ENCODE results near the gene GLDC. TPM values are rescaled to one million over a fixed set of nuclear protein-coding genes. Genes with fewer than 3 reads are reported as not detected.

GLDC gene
- total and polyA plus RNA-seq, 10 of the 15 experiments (the other 5 are each of a cell fraction or from before 2014, with no cell fraction given) = 33.1 to 165 (median 114) TPM

DNA sequence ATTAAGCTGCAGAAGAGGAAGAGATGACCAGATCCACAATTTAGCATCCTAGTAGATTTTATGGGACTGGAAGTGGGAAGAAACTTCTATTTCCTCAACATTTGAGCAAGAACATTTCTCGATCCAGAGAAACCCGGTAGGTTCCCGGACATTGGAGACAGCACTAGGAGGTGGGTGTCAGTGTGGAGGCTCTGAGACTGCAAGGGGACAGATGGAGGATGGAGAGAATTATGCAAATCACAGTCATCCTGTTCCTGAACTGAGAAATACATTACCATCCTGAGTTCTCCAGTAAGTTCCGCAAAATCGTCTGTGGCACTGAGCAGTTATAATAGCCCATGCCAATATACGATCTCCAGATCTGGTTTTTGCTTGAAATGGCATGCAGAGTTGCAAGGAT lies 25.6 kb downstream of the GLDC start:
- Histone ChIP-seq H3K9me3 (replicated peaks; ENCODE audit: control insufficient read depth, insufficient read depth, low read length) (no peaks in the 10 kb centered on the region), H3K4me2 (ENCODE audit: control insufficient read depth, insufficient read depth) (no peak overlapping the region; the same call in 1 of the 2 replicates), H3K4me3 (no peak overlapping the region), H3K79me2 (ENCODE audit: control insufficient read depth, insufficient read depth, low read length) (peaks cover 2% of the 10 kb centered on the region; the same call in 1 of the 2 replicates), H3K4me1 (ENCODE audit: control insufficient read depth, insufficient read depth, low read length) (peaks cover 31% of the 10 kb centered on the region), H3K27me3 (replicated peaks in 1 of 2; ENCODE audit: control insufficient read depth in 2 of 2, insufficient read depth in 2 of 2, low read length in 1 of 2) (no peaks in the 10 kb centered on the region), H3K27ac (ENCODE audit: control insufficient read depth, insufficient read depth) (no peak overlapping the region), H4K20me1 (ENCODE audit: control insufficient read depth, insufficient read depth) (no peaks in the 10 kb centered on the region), H2AFZ (ENCODE audit: control insufficient read depth, low read depth, low read length) (no peak overlapping the region), H3K9ac (ENCODE audit: control insufficient read depth, insufficient read depth, low read length) (no peak overlapping the region), H3K36me3 (ENCODE audit: control insufficient read depth in 2 of 2, insufficient read depth in 2 of 2, low read length in 1 of 2) (peaks cover 5 to 7% of the 10 kb centered on the region in 2 experiments; a peak in 3 of 4 replicates)
- FAIRE-seq (peak; percentile 80), ATAC-seq (no peak), DNase-seq (ENCODE audit: low read depth, low spot score) (no peak)
- ChIA-PET SMC1A (ENCODE audit: uncharacterized antibody, unreplicated experiment) (interaction anchor here (0.9 to 2.1 kb wide), 9 partner anchors 12 to 47 kb away, joined by 3 to 11 read pairs (median 4); no protein-coding TSS in a partner anchor), RAD21 (ENCODE audit: unreplicated experiment) (interaction anchor here (1.1 to 1.8 kb wide), 3 partner anchors 21 to 44 kb away, joined by 3 to 6 read pairs (median 3); no protein-coding TSS in a partner anchor), POLR2A (interaction anchor here (0.6 to 2.1 kb wide), 6 partner anchors 11 to 25 kb away, joined by 3 to 6 read pairs (median 3); no protein-coding TSS in a partner anchor), CTCF (interaction anchor here (0.7 to 1.5 kb wide), 2 partner anchors 35 to 49 kb away, joined by 3 to 4 read pairs; no protein-coding TSS in a partner anchor)
- no peak for TF ChIP-seq GATAD2B (conservative IDR thresholded peaks at IDR 0.05; ENCODE audit: low read depth)
- 79% methylated on average over 6 of the region's 6 CpGs for WGBS (ENCODE audit: insufficient coverage, insufficient replicate concordance, low lambda C conversion rate, missing lambda C conversion rate)
- BruUV-seq (replicated peaks) = no TSS peak
- intact Hi-C loops (cut with micrococcal nuclease; ENCODE audit: unreplicated experiment) = no loop called here
- in situ Hi-C loops (cut with MboI) = no loop called here

DNA sequence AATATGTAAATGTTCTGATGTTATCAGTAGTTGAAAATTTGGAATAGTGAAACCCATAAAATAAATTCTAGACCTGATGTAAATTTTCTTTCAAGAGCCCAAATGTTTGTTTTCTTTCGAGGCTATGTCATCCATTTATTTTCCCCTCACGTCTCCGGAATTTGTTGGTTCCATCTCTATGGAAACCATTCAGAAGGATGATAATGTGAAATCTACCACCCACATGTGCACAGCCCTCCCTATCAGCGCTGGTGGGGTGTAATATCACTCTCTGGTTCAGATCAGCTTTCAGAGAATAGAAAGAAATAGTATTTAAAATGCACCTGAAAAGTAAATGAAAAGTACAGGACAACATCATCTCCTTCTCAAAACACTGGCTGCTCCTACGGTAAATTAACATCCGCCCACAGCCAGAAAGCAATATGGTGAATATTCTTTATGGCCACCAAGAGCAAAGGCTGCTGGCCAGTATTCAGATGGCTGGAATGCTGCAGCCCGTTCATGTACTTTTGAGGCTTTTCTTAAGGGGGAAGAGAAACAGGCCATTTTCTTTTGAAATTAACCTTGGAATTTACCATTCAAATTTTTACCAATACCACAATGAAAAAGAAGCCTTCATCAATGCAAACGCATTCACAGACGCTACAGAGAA lies 28.5 kb downstream of the GLDC start:
- SMC1A ChIA-PET (ENCODE audit: uncharacterized antibody, unreplicated experiment) = interaction anchor here (0.7 to 1.2 kb wide), 5 partner anchors 16 to 353 kb away, joined by 3 to 4 read pairs (median 3); no protein-coding TSS in a partner anchor
- no peak for TF ChIP-seq MYB (IDR thresholded peaks at IDR 0.05; ENCODE audit: borderline replicate concordance, low read depth, low read length)
- no peak for TF ChIP-seq NBN (IDR thresholded peaks at IDR 0.05)
- TF ChIP-seq POLR2AphosphoS2 (IDR thresholded peaks at IDR 0.05; ENCODE audit: low read depth, low read length) = no peak
- TF ChIP-seq RB1 (IDR thresholded peaks at IDR 0.05; ENCODE audit: borderline replicate concordance) = no peak
- no peak for TF ChIP-seq BMI1 (IDR thresholded peaks at IDR 0.05; ENCODE audit: borderline replicate concordance)
- TF ChIP-seq, protein P1, sequence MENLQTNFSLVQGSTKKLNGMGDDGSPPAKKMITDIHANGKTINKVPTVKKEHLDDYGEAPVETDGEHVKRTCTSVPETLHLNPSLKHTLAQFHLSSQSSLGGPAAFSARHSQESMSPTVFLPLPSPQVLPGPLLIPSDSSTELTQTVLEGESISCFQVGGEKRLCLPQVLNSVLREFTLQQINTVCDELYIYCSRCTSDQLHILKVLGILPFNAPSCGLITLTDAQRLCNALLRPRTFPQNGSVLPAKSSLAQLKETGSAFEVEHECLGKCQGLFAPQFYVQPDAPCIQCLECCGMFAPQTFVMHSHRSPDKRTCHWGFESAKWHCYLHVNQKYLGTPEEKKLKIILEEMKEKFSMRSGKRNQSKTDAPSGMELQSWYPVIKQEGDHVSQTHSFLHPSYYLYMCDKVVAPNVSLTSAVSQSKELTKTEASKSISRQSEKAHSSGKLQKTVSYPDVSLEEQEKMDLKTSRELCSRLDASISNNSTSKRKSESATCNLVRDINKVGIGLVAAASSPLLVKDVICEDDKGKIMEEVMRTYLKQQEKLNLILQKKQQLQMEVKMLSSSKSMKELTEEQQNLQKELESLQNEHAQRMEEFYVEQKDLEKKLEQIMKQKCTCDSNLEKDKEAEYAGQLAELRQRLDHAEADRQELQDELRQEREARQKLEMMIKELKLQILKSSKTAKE (IDR thresholded peaks at IDR 0.05; ENCODE audit: low read depth, poor library complexity, severe bottlenecking) = no peak
- TF ChIP-seq, protein P2, sequence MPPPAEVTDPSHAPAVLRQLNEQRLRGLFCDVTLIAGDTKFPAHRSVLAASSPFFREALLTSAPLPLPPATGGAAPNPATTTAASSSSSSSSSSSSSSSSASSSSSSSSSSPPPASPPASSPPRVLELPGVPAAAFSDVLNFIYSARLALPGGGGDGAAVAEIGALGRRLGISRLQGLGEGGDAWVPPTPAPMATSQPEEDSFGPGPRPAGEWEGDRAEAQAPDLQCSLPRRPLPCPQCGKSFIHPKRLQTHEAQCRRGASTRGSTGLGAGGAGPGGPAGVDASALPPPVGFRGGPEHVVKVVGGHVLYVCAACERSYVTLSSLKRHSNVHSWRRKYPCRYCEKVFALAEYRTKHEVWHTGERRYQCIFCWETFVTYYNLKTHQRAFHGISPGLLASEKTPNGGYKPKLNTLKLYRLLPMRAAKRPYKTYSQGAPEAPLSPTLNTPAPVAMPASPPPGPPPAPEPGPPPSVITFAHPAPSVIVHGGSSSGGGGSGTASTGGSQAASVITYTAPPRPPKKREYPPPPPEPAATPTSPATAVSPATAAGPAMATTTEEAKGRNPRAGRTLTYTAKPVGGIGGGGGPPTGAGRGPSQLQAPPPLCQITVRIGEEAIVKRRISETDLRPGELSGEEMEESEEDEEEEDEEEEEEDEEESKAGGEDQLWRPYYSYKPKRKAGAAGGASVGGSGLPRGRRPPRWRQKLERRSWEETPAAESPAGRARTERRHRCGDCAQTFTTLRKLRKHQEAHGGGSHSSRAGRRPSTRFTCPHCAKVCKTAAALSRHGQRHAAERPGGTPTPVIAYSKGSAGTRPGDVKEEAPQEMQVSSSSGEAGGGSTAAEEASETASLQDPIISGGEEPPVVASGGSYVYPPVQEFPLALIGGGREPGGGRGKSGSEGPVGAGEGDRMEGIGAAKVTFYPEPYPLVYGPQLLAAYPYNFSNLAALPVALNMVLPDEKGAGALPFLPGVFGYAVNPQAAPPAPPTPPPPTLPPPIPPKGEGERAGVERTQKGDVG (CRISPR knock-in tag; IDR thresholded peaks at IDR 0.05) = no peak
- no peak for TF ChIP-seq TCF12 (IDR thresholded peaks at IDR 0.05; ENCODE audit: low read depth, low read length)
- TF ChIP-seq ZNF274 (IDR thresholded peaks at IDR 0.05; ENCODE audit: insufficient read depth, insufficient read length) = no peak
- Histone ChIP-seq H3K4me2 (ENCODE audit: control insufficient read depth, insufficient read depth) (no peak overlapping the region), H2AFZ (ENCODE audit: control insufficient read depth, low read depth, low read length) (no peak overlapping the region), H3K9ac (ENCODE audit: control insufficient read depth, insufficient read depth, low read length) (no peak overlapping the region), H3K9me3 (replicated peaks; ENCODE audit: control insufficient read depth, insufficient read depth, low read length) (no peaks in the 10 kb centered on the region), H3K36me3 (ENCODE audit: control insufficient read depth in 2 of 2, insufficient read depth in 2 of 2, low read length in 1 of 2) (peaks cover 2 to 4% of the 10 kb centered on the region in 2 experiments; a peak in 3 of 4 replicates), H3K4me1 (ENCODE audit: control insufficient read depth, insufficient read depth, low read length) (peaks cover 31% of the 10 kb centered on the region), H3K27ac (ENCODE audit: control insufficient read depth, insufficient read depth) (no peak overlapping the region), H3K4me3 (no peak overlapping the region), H3K27me3 (replicated peaks in 1 of 2; ENCODE audit: control insufficient read depth in 2 of 2, insufficient read depth in 2 of 2, low read length in 1 of 2) (no peaks in the 10 kb centered on the region), H3K79me2 (ENCODE audit: control insufficient read depth, insufficient read depth, low read length) (no peaks in the 10 kb centered on the region; the same call in 1 of the 2 replicates), H4K20me1 (ENCODE audit: control insufficient read depth, insufficient read depth) (no peaks in the 10 kb centered on the region)
- CTCF ChIA-PET = no interaction called here
- RAD21 ChIA-PET (ENCODE audit: unreplicated experiment) = no interaction called here
- WGBS (ENCODE audit: insufficient coverage, insufficient replicate concordance, low lambda C conversion rate, missing lambda C conversion rate) = 83% methylated on average over 9 of the region's 9 CpGs
- intact Hi-C loops (cut with micrococcal nuclease; ENCODE audit: unreplicated experiment) = no loop called here
- FAIRE-seq (no peak), DNase-seq (ENCODE audit: low read depth, low spot score) (no peak), ATAC-seq (no peak)
- in situ Hi-C loops (cut with MboI) = no loop called here
- BruUV-seq (replicated peaks) = TSS peak; percentile 29
- POLR2A ChIA-PET = no interaction called here

Data from GM12878 (cell line).